ENCODE data around the gene PBX1. TPM values are rescaled to one million over a fixed set of nuclear protein-coding genes. Genes with fewer than 3 reads are reported as not detected.

The PBX1 gene
- total and polyA plus RNA-seq, 2 of the 4 experiments (the other 2 are of a cell fraction): 13.9 to 17.9 TPM

- dilution Hi-C loops (cut with HindIII; ENCODE audit: low sequenced_read_pairs, unreplicated experiment) (no loop called here), in situ Hi-C loops (cut with MboI; ENCODE audit: low sequenced_read_pairs) (no loop called here), intact Hi-C loops (cut with micrococcal nuclease) (no loop called here)
- H3K27me3 ChIP-seq (ENCODE audit: control insufficient read depth, insufficient read depth, low read length): no peaks in the 10 kb centered on the region
- no peak overlapping the region for H3K14ac ChIP-seq (replicated peaks; ENCODE audit: low read depth, low read length)
- BruUV-seq (replicated peaks): no TSS peak
- CTCF ChIA-PET: interaction anchor here (0.6 kb wide), 1 partner anchor 1950 kb away, joined by 3 read pairs; no protein-coding TSS in a partner anchor
- no peak overlapping the region for H4K8ac ChIP-seq (ENCODE audit: low read depth in 2 of 2, low read length in 2 of 2)
- no peak overlapping the region for H3K27ac ChIP-seq (ENCODE audit: insufficient read depth, low read length)
- no peaks in the 10 kb centered on the region for H4K20me1 ChIP-seq (ENCODE audit: insufficient read depth, low read length)
- H2AK9ac ChIP-seq (replicated peaks; ENCODE audit: low read depth, low read length, poor library complexity): no peak overlapping the region
- peaks cover 2 to 6% of the 10 kb centered on the region in 2 experiments; a peak in 2 of 4 replicates for H3K79me1 ChIP-seq (ENCODE audit: low read depth in 1 of 2, low read length in 2 of 2)
- no peak overlapping the region for H2BK20ac ChIP-seq (ENCODE audit: low read depth, low read length)
- ATAC-seq (ENCODE audit: low read depth): no peak
- no peaks in the 10 kb centered on the region; the same call in 1 of the 2 replicates for H3K9me1 ChIP-seq (ENCODE audit: insufficient read depth, low read length)
- no peak overlapping the region for H3K18ac ChIP-seq (ENCODE audit: low read depth, low read length)
- no peak overlapping the region for H2BK15ac ChIP-seq (ENCODE audit: low read depth, low read length)
- H4K5ac ChIP-seq (ENCODE audit: low read depth, low read length): no peak overlapping the region
- POLR2A ChIA-PET (ENCODE audit: unreplicated experiment): no interaction called here
- H3K56ac ChIP-seq (ENCODE audit: extremely low read depth, insufficient read depth, low read length): no peak overlapping the region
- WGBS, 2 experiments (ENCODE audit: extremely low coverage in 2 of 2, insufficient read length in 1 of 2): 58% methylated on average over 3 of the region's 5 CpGs; no CpG with 5 or more reads in 1 of the 2 experiments
- no peak overlapping the region for H2BK120ac ChIP-seq (ENCODE audit: low read depth, low read length)
- peaks cover 15% of the 10 kb centered on the region for H3K4me1 ChIP-seq (ENCODE audit: control insufficient read depth, insufficient read depth, low read length)
- H2BK5ac ChIP-seq (ENCODE audit: low read depth, low read length, poor library complexity, severe bottlenecking): no peak overlapping the region
- peaks cover 11% of the 10 kb centered on the region; the same call in 1 of the 2 replicates for H3K36me3 ChIP-seq (ENCODE audit: control insufficient read depth, insufficient read depth, low read length)
- H3K9me3 ChIP-seq (ENCODE audit: control insufficient read depth, insufficient read depth, low read length): no peaks in the 10 kb centered on the region
- no peak overlapping the region for H2AFZ ChIP-seq (replicated peaks; ENCODE audit: low read length, poor library complexity)
- H3K4ac ChIP-seq (ENCODE audit: low read depth, low read length): no peak overlapping the region
- no peak overlapping the region for H3K4me2 ChIP-seq (ENCODE audit: low read depth, low read length)
- TF ChIP-seq SMC3 (IDR thresholded peaks at IDR 0.05; ENCODE audit: low read depth, low read length) (no peak), CTCF (conservative IDR thresholded peaks at IDR 0.05; ENCODE audit: low read depth, low read length) (no peak), USF2 (IDR thresholded peaks at IDR 0.05; ENCODE audit: low read depth, low read length) (no peak), MAZ (IDR thresholded peaks at IDR 0.05; ENCODE audit: borderline replicate concordance, low read depth, low read length) (no peak), RCOR1 (IDR thresholded peaks at IDR 0.05; ENCODE audit: insufficient replicate concordance, low read length) (no peak), RFX5 (IDR thresholded peaks at IDR 0.05; ENCODE audit: low read depth, low read length) (no peak), CEBPB (IDR thresholded peaks at IDR 0.05; ENCODE audit: low read depth, low read length) (no peak), MXI1 (IDR thresholded peaks at IDR 0.05; ENCODE audit: borderline replicate concordance, low read depth, low read length) (no peak), MAFK (IDR thresholded peaks at IDR 0.05; ENCODE audit: low read depth, low read length) (no peak), CHD1 (IDR thresholded peaks at IDR 0.05; ENCODE audit: low read depth, low read length) (no peak), ELK1 (IDR thresholded peaks at IDR 0.05; ENCODE audit: borderline replicate concordance, low read depth, low read length) (no peak), BHLHE40 (IDR thresholded peaks at IDR 0.05; ENCODE audit: low read depth, low read length) (no peak)
- H2AK5ac ChIP-seq (ENCODE audit: low read depth, low read length): no peak overlapping the region
- no peak overlapping the region for H4K91ac ChIP-seq (ENCODE audit: insufficient read depth, low read depth, low read length)
- peak overlapping the region; percentile 64; the same call in 1 of the 2 replicates for H3K23ac ChIP-seq (ENCODE audit: low read depth, low read length)
- no peak overlapping the region for H3K9ac ChIP-seq (ENCODE audit: low read depth, low read length)
- DNase-seq: no peak
- no peak overlapping the region for H3K4me3 ChIP-seq (ENCODE audit: insufficient read depth, low read depth, low read length)
Observed at GRCh38 chr1:164586591-164586990, 27.6 kb downstream of the PBX1 start.
